Ishikawa (cell line): ENCODE data around the gene KMT5B.

Source experiments
- CEBPB ChIP-seq: IDR thresholded peaks from 2 replicates; pipeline ENCODE4 v1.6.1; 2012
- EGR1 ChIP-seq: IDR thresholded peaks from 2 replicates; pipeline ENCODE4 v1.6.1; 2012
- NFIC ChIP-seq: IDR thresholded peaks from 2 replicates; pipeline ENCODE4 v1.6.1; 2012
- RAD21 ChIP-seq: IDR thresholded peaks from 2 replicates; pipeline ENCODE4 v1.6.1; 2012; ENCODE audit warnings: low read depth
- TEAD4 ChIP-seq: IDR thresholded peaks from 2 replicates; pipeline ENCODE4 v1.6.1; 2012
- TF ChIP-seq, protein P1 (sequence below): IDR thresholded peaks from 2 replicates; pipeline ENCODE4 v1.6.1; 2012; ENCODE audit warnings: low read depth, mild to moderate bottlenecking

DNA sequence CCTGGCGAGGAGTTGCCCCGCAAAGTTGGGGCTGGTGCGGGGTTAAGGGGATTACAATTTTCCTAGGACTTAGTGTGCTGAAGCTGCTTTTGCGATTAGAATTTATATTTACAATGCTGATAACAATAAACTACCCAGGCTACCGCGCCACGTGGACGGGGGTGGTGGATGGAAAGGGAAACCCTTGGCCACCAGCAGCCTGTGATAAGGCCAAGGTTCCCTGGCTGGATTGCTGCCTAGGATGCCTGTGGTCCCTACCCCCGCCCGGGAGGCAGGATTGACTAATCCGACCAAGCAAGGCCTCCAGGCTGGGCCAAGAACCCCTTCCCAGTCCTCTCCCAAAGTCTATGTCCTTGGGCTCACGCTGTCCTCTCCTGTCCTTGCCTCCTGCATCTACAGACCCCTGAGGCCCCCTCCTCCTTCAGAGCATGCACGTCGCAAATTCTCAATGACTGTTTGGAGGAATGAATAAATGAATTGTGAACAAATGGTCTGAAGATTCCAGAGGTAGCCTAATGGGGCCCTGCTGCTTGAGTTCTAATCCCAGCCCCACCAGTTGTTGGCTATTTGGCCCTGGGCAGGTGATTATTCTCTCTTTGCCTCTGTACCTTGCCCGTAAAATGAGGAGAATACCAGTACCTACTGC lies 84.3 kb downstream of the KMT5B start:
- no peak for TF ChIP-seq EGR1
- TF ChIP-seq NFIC: no peak
- TF ChIP-seq, protein P1, sequence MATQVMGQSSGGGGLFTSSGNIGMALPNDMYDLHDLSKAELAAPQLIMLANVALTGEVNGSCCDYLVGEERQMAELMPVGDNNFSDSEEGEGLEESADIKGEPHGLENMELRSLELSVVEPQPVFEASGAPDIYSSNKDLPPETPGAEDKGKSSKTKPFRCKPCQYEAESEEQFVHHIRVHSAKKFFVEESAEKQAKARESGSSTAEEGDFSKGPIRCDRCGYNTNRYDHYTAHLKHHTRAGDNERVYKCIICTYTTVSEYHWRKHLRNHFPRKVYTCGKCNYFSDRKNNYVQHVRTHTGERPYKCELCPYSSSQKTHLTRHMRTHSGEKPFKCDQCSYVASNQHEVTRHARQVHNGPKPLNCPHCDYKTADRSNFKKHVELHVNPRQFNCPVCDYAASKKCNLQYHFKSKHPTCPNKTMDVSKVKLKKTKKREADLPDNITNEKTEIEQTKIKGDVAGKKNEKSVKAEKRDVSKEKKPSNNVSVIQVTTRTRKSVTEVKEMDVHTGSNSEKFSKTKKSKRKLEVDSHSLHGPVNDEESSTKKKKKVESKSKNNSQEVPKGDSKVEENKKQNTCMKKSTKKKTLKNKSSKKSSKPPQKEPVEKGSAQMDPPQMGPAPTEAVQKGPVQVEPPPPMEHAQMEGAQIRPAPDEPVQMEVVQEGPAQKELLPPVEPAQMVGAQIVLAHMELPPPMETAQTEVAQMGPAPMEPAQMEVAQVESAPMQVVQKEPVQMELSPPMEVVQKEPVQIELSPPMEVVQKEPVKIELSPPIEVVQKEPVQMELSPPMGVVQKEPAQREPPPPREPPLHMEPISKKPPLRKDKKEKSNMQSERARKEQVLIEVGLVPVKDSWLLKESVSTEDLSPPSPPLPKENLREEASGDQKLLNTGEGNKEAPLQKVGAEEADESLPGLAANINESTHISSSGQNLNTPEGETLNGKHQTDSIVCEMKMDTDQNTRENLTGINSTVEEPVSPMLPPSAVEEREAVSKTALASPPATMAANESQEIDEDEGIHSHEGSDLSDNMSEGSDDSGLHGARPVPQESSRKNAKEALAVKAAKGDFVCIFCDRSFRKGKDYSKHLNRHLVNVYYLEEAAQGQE: no peak
- TF ChIP-seq RAD21: no peak
- no peak for TF ChIP-seq CEBPB
- no peak for TF ChIP-seq TEAD4
